GM18499 (cell line): ENCODE data around the gene FANK1.

Source experiments
- ATAC-seq: cut with Tn5 transposase; IDR thresholded peaks from one replicate; pipeline ENCODE4 v1.9.1; 2021; ENCODE audit warnings: moderate number of reproducible peaks; ENCODE audit not compliant: insufficient read depth, unreplicated experiment

Gene FANK1

DNA sequence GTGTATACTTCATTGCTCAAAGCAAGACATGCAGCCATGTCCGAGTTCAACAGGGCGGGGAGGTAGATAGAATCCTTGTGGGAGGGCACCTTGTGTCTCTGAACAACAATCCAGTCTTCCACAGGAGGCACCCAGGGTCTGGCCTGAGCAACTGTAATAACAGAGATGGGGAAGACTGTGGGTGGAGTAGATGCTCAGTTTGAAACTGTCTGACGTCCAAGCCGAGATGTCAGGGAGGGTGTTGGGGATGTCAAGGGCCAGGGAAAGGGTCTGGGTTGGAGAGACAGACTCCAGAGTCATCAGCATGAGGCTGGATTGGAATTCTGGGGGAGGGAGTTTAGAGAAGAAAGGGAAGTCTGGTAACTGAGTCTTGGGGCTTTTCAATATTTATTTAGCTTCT, 88.0 kb downstream of the FANK1 start:
- no peak for ATAC-seq

GRCh38 chr10:125984865-125985495, 88.6 kb downstream of the FANK1 start:
- no peak for ATAC-seq

- no peak for ATAC-seq
Observed at GRCh38 chr10:125985557-125986240, 89.3 kb downstream of the FANK1 start.

- ATAC-seq = no peak
Observed at GRCh38 chr10:125989791-125990190, 93.4 kb downstream of the FANK1 start.

DNA sequence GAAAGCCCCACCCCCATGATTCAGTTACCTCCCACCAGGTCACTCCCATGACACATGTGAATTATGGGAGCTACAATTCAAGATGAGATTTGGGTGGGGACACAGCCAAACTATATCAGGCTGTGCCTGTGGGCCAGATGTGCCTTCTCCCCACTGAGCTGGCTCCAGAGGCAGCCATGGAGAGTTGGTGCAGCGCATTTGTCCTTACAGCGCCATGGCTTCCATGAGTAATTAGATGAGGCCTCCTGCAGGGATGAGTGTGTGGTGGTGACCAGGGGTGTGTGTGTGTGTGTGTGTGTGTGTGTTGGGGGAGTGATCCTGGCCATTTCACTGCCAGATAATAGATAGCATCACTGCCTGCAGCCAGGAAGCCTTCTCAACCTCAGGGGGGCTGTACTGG, 94.6 kb downstream of the FANK1 start:
- no peak for ATAC-seq

DNA sequence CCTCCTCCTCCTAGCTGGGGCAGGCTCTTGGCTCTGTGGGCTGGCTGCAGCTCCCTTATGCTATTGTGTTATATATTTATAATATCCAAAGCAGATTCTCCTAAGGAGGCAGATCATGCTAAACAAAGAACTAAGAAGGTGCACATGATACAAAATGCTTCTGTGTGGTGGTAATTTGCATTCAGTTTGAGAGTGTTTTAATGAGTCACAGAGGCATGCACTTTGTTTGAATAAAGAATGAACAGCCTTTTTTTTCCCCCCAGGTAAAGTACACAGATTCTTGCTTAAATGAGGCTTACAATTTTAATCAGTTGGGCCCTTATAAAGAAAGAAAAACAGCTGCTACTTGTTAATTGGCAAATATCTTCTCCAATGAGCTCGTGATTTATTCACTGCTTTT, 95.0 kb downstream of the FANK1 start:
- ATAC-seq = no peak

DNA sequence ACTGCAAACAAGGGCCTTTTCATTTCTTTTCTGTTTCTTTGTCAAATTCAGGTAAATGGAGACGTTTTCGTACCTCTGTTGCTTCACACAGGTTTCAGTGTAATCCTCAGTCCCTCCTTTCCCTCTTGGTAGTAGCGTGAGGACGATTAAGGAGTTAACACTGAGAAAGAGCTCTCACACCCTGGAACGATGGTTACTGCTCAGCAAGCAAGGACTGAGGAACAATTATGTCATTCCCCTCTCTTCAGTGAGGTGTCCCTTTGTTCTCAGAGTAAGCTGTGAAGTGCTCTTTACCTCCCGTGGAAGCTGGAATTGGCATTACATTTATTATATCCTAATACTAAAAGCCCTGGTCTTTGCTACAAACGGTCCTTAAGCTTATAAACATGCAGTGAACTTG, 95.9 kb downstream of the FANK1 start:
- ATAC-seq = no peak

DNA sequence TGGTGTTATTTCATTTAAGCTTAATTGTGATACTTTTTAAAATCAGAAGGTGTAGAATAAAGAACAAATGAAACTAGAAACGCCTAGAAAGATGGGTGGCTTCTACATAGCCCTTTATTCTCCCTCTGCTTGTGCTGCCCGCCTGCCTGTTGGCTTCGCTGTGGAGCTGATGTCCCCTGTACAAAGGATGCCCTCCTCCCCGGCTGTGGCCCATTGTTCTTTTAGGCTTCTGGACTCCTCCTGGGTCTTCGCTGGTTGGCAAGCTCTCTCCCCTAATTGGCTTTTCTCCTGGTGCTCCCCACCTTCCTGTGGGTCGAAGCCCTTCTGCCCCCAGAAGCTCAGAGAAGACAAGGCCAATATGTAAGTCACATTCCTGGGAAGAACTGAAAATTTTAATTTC, 98.2 kb downstream of the FANK1 start:
- no peak for ATAC-seq

DNA sequence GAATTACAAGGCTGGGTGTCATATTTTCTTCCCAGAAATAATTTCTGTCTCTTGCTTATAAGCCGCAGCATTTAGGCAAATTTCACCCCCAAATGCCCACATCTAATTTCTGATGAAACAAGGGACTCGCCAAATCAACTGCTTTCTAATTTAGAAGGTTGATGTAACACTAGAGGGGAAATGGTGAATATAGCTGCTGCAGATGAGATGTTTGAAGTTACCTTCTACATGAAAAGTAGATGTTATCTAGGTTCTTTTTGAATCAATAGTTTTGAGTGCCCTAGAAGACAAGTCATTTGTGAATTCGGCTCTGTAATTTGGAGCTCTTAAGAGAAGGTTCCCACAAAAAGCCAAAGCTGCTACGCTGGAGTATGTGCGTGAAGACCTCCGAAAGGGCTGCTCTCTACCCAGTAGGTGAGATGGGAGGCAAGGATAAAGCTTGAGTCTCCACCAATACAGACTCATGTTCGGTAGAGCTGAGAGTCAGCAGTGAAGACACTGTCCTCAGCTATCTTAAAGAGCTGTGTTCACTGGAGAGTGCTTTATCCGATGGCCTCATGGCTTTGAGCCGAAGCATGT, 99.5 kb downstream of the FANK1 start:
- ATAC-seq = no peak

DNA sequence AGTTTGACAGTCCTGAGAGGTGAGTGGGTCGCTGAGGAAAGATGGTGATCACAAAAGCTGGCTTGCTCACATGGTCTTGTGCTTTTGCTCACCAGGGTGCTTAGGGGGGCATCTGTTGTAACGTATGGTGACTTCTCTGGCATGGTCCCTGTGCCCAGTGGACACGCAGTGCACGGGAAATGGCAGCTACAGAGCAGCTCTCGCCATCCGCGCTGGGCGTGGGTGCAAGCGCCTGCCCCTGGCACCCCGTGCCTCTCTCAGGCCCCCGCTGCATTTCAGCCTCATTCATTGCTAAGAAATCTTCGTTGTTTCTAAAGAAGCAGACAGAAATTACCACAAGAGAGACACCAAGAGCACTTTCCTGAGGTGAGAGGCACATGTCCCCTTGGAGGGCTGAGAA, 101.2 kb downstream of the FANK1 start:
- ATAC-seq = no peak

GRCh38 chr10:125999694-126000093, 103.3 kb downstream of the FANK1 start:
- ATAC-seq = no peak

DNA sequence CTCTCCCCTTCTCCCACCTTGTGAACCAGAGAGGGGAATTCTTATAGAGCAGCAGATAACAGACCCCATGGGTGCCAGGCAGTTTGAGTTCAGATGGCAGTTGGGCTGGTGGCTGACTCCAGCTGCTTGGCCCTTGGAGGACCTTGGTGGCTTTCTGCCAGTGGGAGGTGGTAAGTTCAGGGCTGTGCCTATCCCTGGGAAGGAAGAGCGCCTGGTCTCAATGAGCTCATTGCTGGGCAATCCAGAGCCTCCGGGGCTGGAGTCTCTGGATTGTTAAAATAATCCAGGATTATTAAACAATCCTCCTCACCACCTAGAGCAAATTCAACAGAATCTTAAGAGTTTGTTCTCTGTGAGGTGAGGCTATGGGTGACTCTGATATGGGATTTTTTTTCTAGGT, 105.2 kb downstream of the FANK1 start:
- no peak for ATAC-seq

DNA sequence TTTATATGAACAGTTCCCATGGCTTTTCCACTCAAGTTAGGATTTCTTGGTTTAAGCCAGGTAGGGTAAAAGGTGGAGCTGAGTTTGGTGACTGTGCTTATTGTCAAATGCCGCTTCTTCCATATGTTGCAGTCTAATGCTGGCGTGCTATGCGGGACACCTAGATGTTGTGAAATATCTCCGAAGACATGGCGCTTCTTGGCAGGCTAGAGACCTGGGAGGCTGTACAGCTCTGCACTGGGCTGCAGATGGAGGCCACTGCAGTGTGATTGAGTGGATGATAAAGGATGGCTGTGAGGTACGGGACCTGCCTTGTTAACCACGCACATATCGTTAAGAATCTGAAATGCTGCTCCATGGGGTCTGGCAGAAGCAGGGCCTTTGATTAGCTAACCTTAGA, 108.4 kb downstream of the FANK1 start:
- no peak for ATAC-seq

- ATAC-seq = no peak
Observed at GRCh38 chr10:126006264-126006663, 109.9 kb downstream of the FANK1 start.

GRCh38 chr10:126006906-126007305, 110.5 kb downstream of the FANK1 start:
- ATAC-seq = no peak

- ATAC-seq = no peak
Observed at GRCh38 chr10:126009650-126010049, 113.3 kb downstream of the FANK1 start.

DNA sequence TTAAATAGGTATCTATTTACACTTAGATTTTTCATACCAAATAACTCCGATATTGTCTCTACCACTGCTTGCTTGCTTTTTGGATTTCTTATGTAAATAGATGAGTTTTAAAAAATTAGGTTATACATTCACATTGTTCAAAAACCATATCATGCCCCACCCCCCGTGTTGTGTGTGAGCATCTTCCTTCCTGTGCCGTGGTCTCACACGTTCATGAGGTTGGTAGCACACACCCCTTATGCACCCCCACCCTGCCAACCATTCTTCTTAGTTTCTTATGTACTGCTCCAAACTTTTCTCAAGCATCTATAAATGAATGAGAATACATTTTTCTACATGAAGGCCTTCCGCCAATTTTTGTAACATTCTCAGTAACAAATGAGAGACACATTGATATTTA, 115.6 kb downstream of the FANK1 start:
- ATAC-seq = no peak

GRCh38 chr10:126012485-126012884, 116.1 kb downstream of the FANK1 start:
- ATAC-seq = no peak

- peak; percentile 53 for ATAC-seq
Observed at GRCh38 chr10:126013489-126014281, 117.3 kb downstream of the FANK1 start.

- ATAC-seq = no peak
Observed at GRCh38 chr10:126014309-126014708, 117.9 kb downstream of the FANK1 start.

- ATAC-seq = no peak
Observed at GRCh38 chr10:126015413-126015812, 119.0 kb downstream of the FANK1 start.
